IMR-90 (cell line): Measurements from ENCODE around the gene MAGI1. TPM values are rescaled to one million over a fixed set of nuclear protein-coding genes. Genes with fewer than 3 reads are reported as not detected.
A peak's percentile ranks its signal among the peaks of the same experiment; 100 is the strongest.

Experiments
- ATAC-seq: fragments of 200-7000 bp; cut with Tn5 transposase; 2 replicates; pipeline ENCODE4 v1.9.1; 2020; ENCODE audit warnings: low read depth, mild to moderate bottlenecking, moderate library complexity
- BruUV-seq: library from RNA; stranded (reverse); fragments of 400-500 nt; replicated peaks from 2 replicates; lab custom pipeline; 2021; lab: Mats Ljungman, UMichigan
- CTCF ChIA-PET: fragments of 300-600 bp; formaldehyde crosslinking; extraction: SDS; loops from one replicate; lab custom pipeline; 2021; ENCODE audit warnings: antibody characterized with exemption; lab: Yijun Ruan, JAX
- POLR2A ChIA-PET: fragments of 300-600 bp; sonication (Branson Sonifier 250); formaldehyde crosslinking; loops from one replicate; lab custom pipeline; 2022; ENCODE audit warnings: antibody characterized with exemption; ENCODE audit not compliant: unreplicated experiment; lab: Charles Lee
- DNase-seq: peaks from one replicate; pipeline ENCODE4 v3.0.0; 2013
- H2AFZ ChIP-seq: replicated peaks from 2 replicates; pipeline ENCODE3; 2013; ENCODE audit warnings: low read length, mild to moderate bottlenecking; ENCODE audit not compliant: poor library complexity
- H2AK5ac ChIP-seq: 2 replicates; pipeline ENCODE4 v1.6.1; 2013; ENCODE audit warnings: low read depth, low read length, inconsistent platforms
- H2AK9ac ChIP-seq: replicated peaks from 2 replicates; pipeline ENCODE3; 2013; ENCODE audit warnings: mild to moderate bottlenecking, low read depth, low read length, moderate library complexity; ENCODE audit not compliant: poor library complexity
- H2BK120ac ChIP-seq: 2 replicates; pipeline ENCODE4 v1.6.1; 2013; ENCODE audit warnings: low read depth, low read length, inconsistent platforms
- H2BK15ac ChIP-seq: 3 replicates; pipeline ENCODE4 v1.6.1; 2013; ENCODE audit warnings: low read depth, low read length, inconsistent platforms
- H2BK20ac ChIP-seq: 2 replicates; pipeline ENCODE4 v1.6.1; 2013; ENCODE audit warnings: low read depth, mild to moderate bottlenecking, inconsistent platforms, low read length, moderate library complexity
- H2BK5ac ChIP-seq: 2 replicates; pipeline ENCODE4 v1.6.1; 2013; ENCODE audit warnings: mild to moderate bottlenecking, low read depth, low read length, inconsistent platforms; ENCODE audit not compliant: poor library complexity, severe bottlenecking
- H3K14ac ChIP-seq: replicated peaks from 2 replicates; pipeline ENCODE4 v1.6.1; 2013; ENCODE audit warnings: low read depth, low read length, inconsistent platforms
- H3K18ac ChIP-seq: 2 replicates; pipeline ENCODE4 v1.6.1; 2013; ENCODE audit warnings: low read depth, low read length, control low read depth
- H3K23ac ChIP-seq: 2 replicates; pipeline ENCODE4 v1.6.1; 2013; ENCODE audit warnings: low read depth, low read length, inconsistent platforms
- H3K27ac ChIP-seq: 2 replicates; pipeline ENCODE4 v1.5.1; 2013; ENCODE audit warnings: mild to moderate bottlenecking, control low read depth, low read length; ENCODE audit not compliant: insufficient read depth
- H3K27me3 ChIP-seq: 2 replicates; pipeline ENCODE4 v1.6.1; 2013; ENCODE audit warnings: low read length; ENCODE audit not compliant: control insufficient read depth, insufficient read depth
- H3K36me3 ChIP-seq: 2 replicates; pipeline ENCODE4 v1.6.1; 2013; ENCODE audit warnings: low read length, mixed read lengths; ENCODE audit not compliant: control insufficient read depth, insufficient read depth
- H3K4ac ChIP-seq: 2 replicates; pipeline ENCODE4 v1.6.1; 2013; ENCODE audit warnings: low read depth, low read length, inconsistent platforms
- H3K4me1 ChIP-seq: 2 replicates; pipeline ENCODE4 v1.6.1; 2013; ENCODE audit warnings: low read length, mixed read lengths; ENCODE audit not compliant: control insufficient read depth, insufficient read depth
- H3K4me2 ChIP-seq: 2 replicates; pipeline ENCODE4 v1.6.1; 2013; ENCODE audit warnings: low read depth, mild to moderate bottlenecking, control low read depth, low read length, moderate library complexity
- H3K4me3 ChIP-seq: 2 replicates; pipeline ENCODE4 v1.5.1; 2013; ENCODE audit warnings: low read depth, mild to moderate bottlenecking, control low read depth, low read length, moderate library complexity; ENCODE audit not compliant: insufficient read depth
- H3K56ac ChIP-seq: 2 replicates; pipeline ENCODE4 v1.6.1; 2013; ENCODE audit warnings: low read length, inconsistent platforms; ENCODE audit not compliant: insufficient read depth; ENCODE audit errors: extremely low read depth
- H3K79me1 ChIP-seq, 2 experiments: 2 replicates each; pipeline ENCODE4 v1.6.1; 2013; ENCODE audit warnings: low read length in 2 of 2, inconsistent platforms in 1 of 2, low read depth in 1 of 2
- H3K9ac ChIP-seq: 2 replicates; pipeline ENCODE4 v1.6.1; 2013; ENCODE audit warnings: low read depth, low read length, control low read depth
- H3K9me1 ChIP-seq: 2 replicates; pipeline ENCODE4 v1.6.1; 2013; ENCODE audit warnings: low read length, inconsistent platforms; ENCODE audit not compliant: insufficient read depth
- H3K9me3 ChIP-seq: 2 replicates; pipeline ENCODE4 v1.6.1; 2013; ENCODE audit warnings: low read length; ENCODE audit not compliant: control insufficient read depth, insufficient read depth
- H4K20me1 ChIP-seq: 2 replicates; pipeline ENCODE4 v1.6.1; 2013; ENCODE audit warnings: low read length, inconsistent platforms; ENCODE audit not compliant: insufficient read depth
- H4K5ac ChIP-seq: 2 replicates; pipeline ENCODE4 v1.6.1; 2013; ENCODE audit warnings: mild to moderate bottlenecking, low read depth, low read length, control low read depth
- H4K8ac ChIP-seq, 2 experiments: 2 replicates each; pipeline ENCODE4 v1.6.1; 2013; ENCODE audit warnings: low read depth in 2 of 2, low read length in 2 of 2, control low read depth in 1 of 2, inconsistent platforms in 1 of 2
- H4K91ac ChIP-seq: 2 replicates; pipeline ENCODE4 v1.6.1; 2013; ENCODE audit warnings: low read depth, low read length, inconsistent platforms; ENCODE audit not compliant: insufficient read depth
- CHD1 ChIP-seq: IDR thresholded peaks from 2 replicates; pipeline ENCODE4 v1.6.1; 2012; ENCODE audit warnings: low read depth, low read length, improper control_type of control experiment
- MAZ ChIP-seq: IDR thresholded peaks from 2 replicates; pipeline ENCODE4 v1.6.1; 2012; ENCODE audit warnings: low read depth, mild to moderate bottlenecking, low read length, improper control_type of control experiment, moderate library complexity, borderline replicate concordance
- NFE2L2 ChIP-seq: fragments of 150-350 bp; IDR thresholded peaks from 2 replicates; pipeline ENCODE4 v1.6.1; 2016; ENCODE audit warnings: low read depth, mild to moderate bottlenecking, low read length
- POLR2A ChIP-seq: IDR thresholded peaks from 2 replicates; pipeline ENCODE4 v1.6.1; 2012; ENCODE audit warnings: mild to moderate bottlenecking, low read depth, low read length
- SMC3 ChIP-seq: fragments of 150-350 bp; IDR thresholded peaks from 2 replicates; pipeline ENCODE4 v1.6.1; 2016; ENCODE audit warnings: low read depth, mild to moderate bottlenecking, antibody characterized with exemption, low read length, moderate library complexity
- WGBS, 2 experiments: methylation state at CpG; one replicate each; pipeline versions ENCODE4 v1.1.5 to v1.1.7; 2013; ENCODE audit warnings: missing lambda C conversion rate in 2 of 2; ENCODE audit not compliant: insufficient read length in 1 of 2; ENCODE audit errors: extremely low coverage in 2 of 2; 5-methylcytosine and 5-hydroxymethylcytosine counted together
- dilution Hi-C: fragments of 300-500 bp; cut with HindIII; formaldehyde crosslinking; loops from one replicate; pipeline ENCODE4 v1.14.3; 2018; ENCODE audit warnings: low sequenced_read_pairs; ENCODE audit not compliant: unreplicated experiment
- in situ Hi-C: fragments of 300-500 bp; cut with MboI; formaldehyde crosslinking; loops from 3 replicates; pipeline ENCODE4 v1.14.3; 2019; ENCODE audit warnings: low sequenced_read_pairs, inconsistent platforms, mixed read lengths
- intact Hi-C: fragments of 100-400 bp; cut with micrococcal nuclease; formaldehyde crosslinking; loops from 2 replicates; pipeline ENCODE4 v1.10.0; 2022
- polyA plus RNA-seq, 3 experiments: library from polyadenylated mRNA; depleted of rRNA; stranded (reverse); fragments of >200 nt; gene quantifications; 2 replicates each; pipeline ENCODE4 v1.2.3, GENCODE V29; 2012; ENCODE audit warnings: low replicate concordance in 1 of 3
- total RNA-seq: library from RNA; depleted of rRNA; stranded (reverse); fragments of >200 nt; gene quantifications from 2 replicates; pipeline ENCODE4 v1.2.3, GENCODE V29; 2012

The MAGI1 gene
- total and polyA plus RNA-seq, 2 of the 4 experiments (the other 2 are of a cell fraction) = 14.5 to 24.2 TPM

- Histone ChIP-seq H3K9me1 (peaks cover 6% of the 10 kb centered on the region), H3K14ac (no peak overlapping the region), H3K56ac (no peak overlapping the region), H2AK5ac (no peak overlapping the region), H3K4ac (no peak overlapping the region), H3K27ac (no peak overlapping the region), H4K91ac (no peak overlapping the region), H4K20me1 (no peaks in the 10 kb centered on the region), H3K9me3 (no peaks in the 10 kb centered on the region), H2BK120ac (no peak overlapping the region), H3K36me3 (no peaks in the 10 kb centered on the region), H2BK15ac (no peak overlapping the region), H2BK20ac (no peak overlapping the region), H3K4me3 (no peak overlapping the region), H3K79me1 (peaks cover 38 to 42% of the 10 kb centered on the region in 2 experiments), H3K4me2 (peak overlapping the region; percentile 7; the same call in 1 of the 2 replicates), H2BK5ac (no peak overlapping the region), H2AFZ (no peak overlapping the region), H2AK9ac (no peak overlapping the region), H3K27me3 (no peaks in the 10 kb centered on the region), H3K23ac (no peak overlapping the region), H4K8ac (no peak overlapping the region), H3K9ac (no peak overlapping the region), H3K18ac (no peak overlapping the region), H4K5ac (no peak overlapping the region), H3K4me1 (peaks cover 2% of the 10 kb centered on the region; the same call in 1 of the 2 replicates)
- WGBS, 2 experiments = 50% methylated on average over 1 of the region's 3 CpGs; no CpG with 5 or more reads in 1 of the 2 experiments
- BruUV-seq = no TSS peak
- no peak for TF ChIP-seq POLR2A
- no peak for TF ChIP-seq MAZ
- TF ChIP-seq CHD1 = no peak
- no peak for TF ChIP-seq SMC3
- TF ChIP-seq NFE2L2 = no peak
- dilution Hi-C loops = no loop called here
- ChIA-PET CTCF (interaction anchor here (0.7 kb wide), 1 partner anchor 231 kb away, joined by 3 read pairs; no protein-coding TSS in a partner anchor), POLR2A (no interaction called here)
- DNase-seq (peak; percentile 5), ATAC-seq (no peak)
- intact Hi-C loops = loop anchor here (5.0 kb wide), 1 partner anchor 41 kb away; no protein-coding TSS in a partner anchor
- in situ Hi-C loops = no loop called here
Measured at GRCh38 chr3:65485826-65486469, 552.8 kb downstream of the MAGI1 start.
